ENCODE data around the gene RPL29.

Gene RPL29

GRCh38 chr3:51957520-51958205 lies 38.0 kb downstream of the RPL29 start:
- H3K27ac ChIP-seq, result no peak overlapping the region
- H3K4me3 ChIP-seq, result no peak overlapping the region
- no peak for TF ChIP-seq CTCF (IDR thresholded peaks at IDR 0.05)
- no peak for DNase-seq (ENCODE audit: low spot score)

GRCh38 chr3:51955893-51956770 lies 39.6 kb downstream of the RPL29 start:
- H3K4me3 ChIP-seq, result peak overlapping the region; percentile 59
- peak overlapping the region; percentile 62 to 67 for H3K27ac ChIP-seq
- peak; percentile 38 for TF ChIP-seq CTCF (IDR thresholded peaks at IDR 0.05)
- no peak for DNase-seq (ENCODE audit: low spot score)

DNA sequence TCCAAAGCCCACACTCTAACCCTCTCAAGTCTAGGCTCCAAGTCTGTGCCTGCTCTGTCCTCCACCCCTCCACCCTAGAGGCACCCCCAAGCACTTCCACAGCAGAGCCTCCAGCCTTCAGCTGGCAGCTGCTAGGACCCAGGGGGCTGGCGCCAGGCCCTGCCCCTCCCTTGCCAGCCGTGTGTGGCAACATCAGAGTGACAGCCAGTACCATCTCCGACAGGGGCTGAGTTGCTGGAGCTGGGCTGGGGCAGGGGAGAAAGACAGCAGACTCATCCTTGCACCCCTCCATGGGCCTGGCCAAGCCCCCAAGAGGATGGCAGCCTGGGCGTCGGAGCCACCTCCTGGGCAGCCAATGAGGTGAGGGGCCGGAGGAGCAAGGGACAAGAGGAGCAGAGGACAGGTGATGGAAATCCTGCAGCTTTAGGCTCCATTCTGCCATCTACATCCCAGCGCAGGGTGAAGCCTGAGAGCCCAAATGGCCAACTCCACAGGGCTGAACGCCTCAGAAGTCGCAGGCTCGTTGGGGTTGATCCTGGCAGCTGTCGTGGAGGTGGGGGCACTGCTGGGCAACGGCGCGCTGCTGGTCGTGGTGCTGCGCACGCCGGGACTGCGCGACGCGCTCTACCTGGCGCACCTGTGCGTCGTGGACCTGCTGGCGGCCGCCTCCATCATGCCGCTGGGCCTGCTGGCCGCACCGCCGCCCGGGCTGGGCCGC lies 40.4 kb downstream of the RPL29 start, which contains the start of gene GPR62:
Gene GPR62, plus strand, starts transcription at position 207 of the 718 bp plus-strand sequence. Its CDS starts 272 bp downstream, at position 479.
- peak within 1 kb of the TSS; percentile 59 for H3K4me3 ChIP-seq
- peak within 1 kb of the TSS; percentile 62 to 67 for H3K27ac ChIP-seq
- DNase-seq (ENCODE audit: low spot score), result no peak
- no peak for TF ChIP-seq CTCF (IDR thresholded peaks at IDR 0.05)

DNA sequence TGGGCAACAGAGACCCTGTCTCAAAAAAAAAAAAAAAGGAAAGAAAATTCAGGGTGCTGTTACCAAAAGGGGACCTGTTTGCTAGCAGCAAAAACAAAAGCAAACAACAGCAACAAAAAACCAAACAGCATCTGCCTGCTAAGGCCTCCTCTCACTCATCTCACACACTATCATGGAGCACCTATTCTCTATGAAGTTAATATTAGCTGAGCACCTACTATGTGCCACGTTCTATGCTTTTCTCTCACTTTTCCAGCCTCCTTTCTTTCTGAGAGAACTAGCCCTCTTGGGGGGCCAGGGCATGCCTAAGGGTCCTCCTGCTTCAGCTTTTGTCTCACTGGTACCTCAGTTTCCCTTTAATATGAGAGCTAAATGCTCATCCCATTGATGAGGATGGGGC lies 41.0 kb downstream of the RPL29 start:
- no peak for DNase-seq (ENCODE audit: low spot score)
- Histone ChIP-seq H3K4me3 (no peak overlapping the region), H3K27ac (no peak overlapping the region)
- TF ChIP-seq CTCF (IDR thresholded peaks at IDR 0.05), result no peak

DNA sequence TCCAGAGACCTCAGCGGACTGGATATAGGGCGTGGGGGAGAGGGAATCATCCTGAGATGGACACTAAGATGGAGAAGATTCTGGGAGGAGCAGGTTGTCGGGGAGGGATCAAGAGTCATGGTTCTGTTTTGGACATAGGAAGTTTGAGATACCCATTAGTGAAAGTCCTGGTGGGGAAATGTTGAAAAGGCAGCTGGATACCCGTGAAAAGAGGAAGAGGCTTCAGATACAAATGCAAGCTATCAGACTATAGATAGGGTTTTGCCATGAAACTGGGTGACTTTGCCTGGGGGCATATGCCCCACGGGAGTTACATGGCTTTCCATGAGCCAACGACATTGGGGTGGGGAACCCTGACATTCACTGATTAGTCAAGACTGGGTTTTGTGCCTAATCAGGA lies 41.6 kb downstream of the RPL29 start:
- no peak overlapping the region for H3K4me3 ChIP-seq
- no peak for TF ChIP-seq CTCF (IDR thresholded peaks at IDR 0.05)
- DNase-seq (ENCODE audit: low spot score), result no peak
- H3K27ac ChIP-seq, result no peak overlapping the region

GRCh38 chr3:51953445-51953844 lies 42.2 kb downstream of the RPL29 start:
- Histone ChIP-seq H3K4me3 (no peak overlapping the region), H3K27ac (no peak overlapping the region)
- DNase-seq (ENCODE audit: low spot score), result no peak
- no peak for TF ChIP-seq CTCF (IDR thresholded peaks at IDR 0.05)
